ENCODE measurements around the gene TMEM86B.
"Not testable (repeated sequence)": the region's sequence is repeated elsewhere in the genome, so short reads cannot be mapped to it uniquely, and the experiment has no call there.

Gene TMEM86B

GRCh38 chr19:55241935-55242464 is 13.4 kb upstream of the TMEM86B start:
- no peak for DNase-seq

GRCh38 chr19:55241143-55241934 is 12.8 kb upstream of the TMEM86B start:
- no peak for DNase-seq

GRCh38 chr19:55240713-55241020 is 12.1 kb upstream of the TMEM86B start:
- no peak for DNase-seq

GRCh38 chr19:55239004-55239403 is 10.4 kb upstream of the TMEM86B start:
- no peak for DNase-seq

GRCh38 chr19:55238030-55238429 is 9.5 kb upstream of the TMEM86B start:
- DNase-seq: no peak

- no peak for DNase-seq
Measured at GRCh38 chr19:55232986-55233385, 4.4 kb upstream of the TMEM86B start.

GRCh38 chr19:55232286-55232602 is 3.7 kb upstream of the TMEM86B start:
- no peak for DNase-seq

GRCh38 chr19:55231391-55232285 is 3.1 kb upstream of the TMEM86B start:
- no peak for DNase-seq

GRCh38 chr19:55230780-55231179 is 2.2 kb upstream of the TMEM86B start:
- no peak for DNase-seq

GRCh38 chr19:55230329-55230728 is 1.8 kb upstream of the TMEM86B start:
- no peak for DNase-seq

- no peak for DNase-seq
Measured at GRCh38 chr19:55229789-55230182, 1.2 kb upstream of the TMEM86B start.

- DNase-seq: no peak
Measured at GRCh38 chr19:55229145-55229788, 704 bp upstream of the TMEM86B start.

- DNase-seq: no peak
Measured at GRCh38 chr19:55228015-55228391, 560 bp downstream of the TMEM86B start.

- no peak for DNase-seq
Measured at GRCh38 chr19:55227241-55228014, 1.1 kb downstream of the TMEM86B start.

GRCh38 chr19:55226788-55227187 is 1.8 kb downstream of the TMEM86B start:
- DNase-seq: no peak

- no peak for DNase-seq
Measured at GRCh38 chr19:55226273-55226672, 2.3 kb downstream of the TMEM86B start.

- DNase-seq: no peak
Measured at GRCh38 chr19:55225415-55225958, 3.1 kb downstream of the TMEM86B start.

- not testable (repeated sequence) for DNase-seq
Measured at GRCh38 chr19:55224679-55225414, 3.7 kb downstream of the TMEM86B start.

- DNase-seq: no peak
Measured at GRCh38 chr19:55224038-55224665, 4.4 kb downstream of the TMEM86B start.

- no peak for DNase-seq
Measured at GRCh38 chr19:55223291-55224037, 5.1 kb downstream of the TMEM86B start.

GRCh38 chr19:55220525-55220924 is 8.0 kb downstream of the TMEM86B start:
- no peak for DNase-seq

Measured in stimulated activated CD4-positive, alpha-beta T cell treated with anti-CD3 and anti-CD28 coated beads, Interleukin-4, amount 100 ng/mL, for 24 hours (primary cell).